Esophagus squamous epithelium (tissue), 5 donors: ENCODE results near the gene HBP1. TPM values are rescaled to one million over a fixed set of nuclear protein-coding genes. Genes with fewer than 3 reads are reported as not detected.

Experiments
- DNase-seq: peaks from one replicate; lab custom pipeline; 2025; lab: John Stamatoyannopoulos, UW
- H3K27ac ChIP-seq, 4 donors: fragments of 200-600 bp; sonication (generic); one replicate each; pipeline ENCODE4 v1.5.1; 2016 to 2019; ENCODE audit warnings: mild to moderate bottlenecking in 1 of 4
- H3K27me3 ChIP-seq, 4 donors: fragments of 200-600 bp; sonication (generic); 1 replicate in 3 of 4; 2 replicates in 1 of 4; pipeline versions ENCODE4 v1.5.1 to v1.6.0; 2017 to 2021; ENCODE audit warnings: antibody characterized with exemption in 1 of 4
- H3K36me3 ChIP-seq, 3 donors: fragments of 200-600 bp; sonication (generic); one replicate each; pipeline ENCODE4 v1.5.1; 2016 to 2019
- H3K4me1 ChIP-seq, 3 donors: fragments of 200-600 bp; sonication (generic); one replicate each; pipeline ENCODE4 v1.5.1; 2017 to 2019
- H3K4me3 ChIP-seq, 4 donors: fragments of 200-600 bp; sonication (generic); 1 replicate in 3 of 4; 2 replicates in 1 of 4; pipeline ENCODE4 v1.5.1; 2016 to 2019; ENCODE audit warnings: mild to moderate bottlenecking in 2 of 4, moderate library complexity in 1 of 4
- H3K9me3 ChIP-seq, 3 donors: fragments of 200-600 bp; sonication (generic); one replicate each; pipeline ENCODE4 v1.5.1; 2016 to 2019
- POLR2A ChIP-seq, 4 donors: fragments of 450-650 bp; IDR thresholded peaks; one replicate each; pipeline ENCODE4 v1.6.1; 2017; ENCODE audit warnings: antibody characterized with exemption in 4 of 4, mild to moderate bottlenecking in 4 of 4, moderate library complexity in 3 of 4
- WGBS, 2 donors: methylation state at CpG; one replicate each; pipeline ENCODE4 v1.1.5; 2018; 5-methylcytosine and 5-hydroxymethylcytosine counted together
- intact Hi-C: fragments of 100-400 bp; cut with DNase I; formaldehyde crosslinking; loops from one replicate; pipeline ENCODE4 v1.15.0; 2022
- total RNA-seq, 4 donors: library from RNA; depleted of rRNA; stranded (reverse); fragments of >200 nt; gene quantifications; one replicate each; pipeline ENCODE4 v1.1.0, GENCODE V29; 2016
- TF ChIP-seq, protein P1 (sequence below), 6 experiments: fragments of 450-650 bp in 4 of 6; fragments of 200-600 bp in 2 of 6; sonication (generic) in 2 of 6; IDR thresholded peaks; one replicate each; pipeline ENCODE4 v1.5.1; 2016 to 2019; ENCODE audit warnings: antibody characterized with exemption in 6 of 6, mild to moderate bottlenecking in 4 of 6, moderate library complexity in 4 of 6
- donor health status: DM: yes; HTN: yes; CAD: no.

HBP1 gene
- total RNA-seq, 4 donors from 2014 or later = 51.5 to 108 (median 69.7) TPM

DNA sequence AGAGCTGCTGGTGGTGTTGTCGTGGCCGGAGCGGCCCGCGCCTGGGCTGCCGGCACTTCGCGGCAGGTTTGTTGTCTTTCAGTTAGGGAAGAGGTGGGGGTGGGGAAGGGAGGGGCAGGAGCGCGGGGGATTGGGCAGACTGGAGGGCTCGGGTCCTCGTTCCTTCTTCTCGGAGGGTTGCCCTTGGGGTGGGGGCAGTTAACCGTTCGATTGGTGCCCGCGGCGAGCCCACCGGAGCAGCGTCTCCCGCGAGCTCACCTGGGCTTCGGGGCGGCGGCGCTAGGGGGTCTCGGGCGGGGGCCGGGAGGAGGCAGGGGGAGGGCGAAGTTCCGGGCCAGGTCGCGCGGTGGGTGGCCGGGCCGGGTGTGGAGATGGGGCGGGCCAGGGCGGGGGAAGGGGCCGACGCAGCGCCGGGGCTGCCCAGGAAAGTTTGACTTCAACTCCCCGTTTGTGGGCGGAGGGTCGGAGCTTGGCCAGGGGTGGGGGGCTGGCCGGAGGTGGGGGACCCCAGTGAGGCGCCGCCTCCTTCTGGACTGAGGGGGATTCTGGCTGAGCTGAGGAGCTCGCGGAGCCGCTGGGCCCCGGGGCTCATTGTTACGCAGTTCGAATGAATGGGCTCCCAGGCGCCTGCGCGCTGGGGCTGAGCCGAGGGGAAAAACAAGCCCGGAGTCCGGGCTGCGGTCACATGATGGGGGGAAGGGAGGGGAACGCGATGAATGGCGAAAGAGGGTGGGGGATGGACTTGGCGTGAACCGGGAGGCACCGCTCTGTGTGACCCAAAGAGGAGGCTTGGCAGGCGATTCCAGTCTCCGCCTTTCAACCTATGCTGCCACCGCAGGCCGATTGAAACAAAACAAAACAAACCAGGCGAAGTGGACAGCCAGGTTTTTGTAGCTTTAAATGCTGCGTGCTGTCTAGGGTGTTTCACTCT, 582 bp downstream of the HBP1 start:
- Histone ChIP-seq H3K27ac (peak overlapping the region; percentile 98 to 99 (median 98)), H3K27me3 (no peaks in the 10 kb centered on the region), H3K36me3 (peaks cover 0 to 6% (median 0%) of the 10 kb centered on the region in 3 donors), H3K4me1 (peaks cover 5 to 54% (median 27%) of the 10 kb centered on the region in 3 donors), H3K4me3 (peak overlapping the region; percentile 88 to 90 (median 88)), H3K9me3 (no peaks in the 10 kb centered on the region)
- DNase-seq = peak; percentile 59
- 0% methylated on average over 12 of the region's 73 CpGs for WGBS, 2 donors
- TF ChIP-seq, protein P1, sequence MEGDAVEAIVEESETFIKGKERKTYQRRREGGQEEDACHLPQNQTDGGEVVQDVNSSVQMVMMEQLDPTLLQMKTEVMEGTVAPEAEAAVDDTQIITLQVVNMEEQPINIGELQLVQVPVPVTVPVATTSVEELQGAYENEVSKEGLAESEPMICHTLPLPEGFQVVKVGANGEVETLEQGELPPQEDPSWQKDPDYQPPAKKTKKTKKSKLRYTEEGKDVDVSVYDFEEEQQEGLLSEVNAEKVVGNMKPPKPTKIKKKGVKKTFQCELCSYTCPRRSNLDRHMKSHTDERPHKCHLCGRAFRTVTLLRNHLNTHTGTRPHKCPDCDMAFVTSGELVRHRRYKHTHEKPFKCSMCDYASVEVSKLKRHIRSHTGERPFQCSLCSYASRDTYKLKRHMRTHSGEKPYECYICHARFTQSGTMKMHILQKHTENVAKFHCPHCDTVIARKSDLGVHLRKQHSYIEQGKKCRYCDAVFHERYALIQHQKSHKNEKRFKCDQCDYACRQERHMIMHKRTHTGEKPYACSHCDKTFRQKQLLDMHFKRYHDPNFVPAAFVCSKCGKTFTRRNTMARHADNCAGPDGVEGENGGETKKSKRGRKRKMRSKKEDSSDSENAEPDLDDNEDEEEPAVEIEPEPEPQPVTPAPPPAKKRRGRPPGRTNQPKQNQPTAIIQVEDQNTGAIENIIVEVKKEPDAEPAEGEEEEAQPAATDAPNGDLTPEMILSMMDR (IDR thresholded peaks at IDR 0.05) = peak in 1 of 6 experiments; percentile 19
- peak in 3 of 4 donors; percentile 44 to 78 (median 45) for TF ChIP-seq POLR2A (IDR thresholded peaks at IDR 0.05)
- intact Hi-C loops = no loop called here

DNA sequence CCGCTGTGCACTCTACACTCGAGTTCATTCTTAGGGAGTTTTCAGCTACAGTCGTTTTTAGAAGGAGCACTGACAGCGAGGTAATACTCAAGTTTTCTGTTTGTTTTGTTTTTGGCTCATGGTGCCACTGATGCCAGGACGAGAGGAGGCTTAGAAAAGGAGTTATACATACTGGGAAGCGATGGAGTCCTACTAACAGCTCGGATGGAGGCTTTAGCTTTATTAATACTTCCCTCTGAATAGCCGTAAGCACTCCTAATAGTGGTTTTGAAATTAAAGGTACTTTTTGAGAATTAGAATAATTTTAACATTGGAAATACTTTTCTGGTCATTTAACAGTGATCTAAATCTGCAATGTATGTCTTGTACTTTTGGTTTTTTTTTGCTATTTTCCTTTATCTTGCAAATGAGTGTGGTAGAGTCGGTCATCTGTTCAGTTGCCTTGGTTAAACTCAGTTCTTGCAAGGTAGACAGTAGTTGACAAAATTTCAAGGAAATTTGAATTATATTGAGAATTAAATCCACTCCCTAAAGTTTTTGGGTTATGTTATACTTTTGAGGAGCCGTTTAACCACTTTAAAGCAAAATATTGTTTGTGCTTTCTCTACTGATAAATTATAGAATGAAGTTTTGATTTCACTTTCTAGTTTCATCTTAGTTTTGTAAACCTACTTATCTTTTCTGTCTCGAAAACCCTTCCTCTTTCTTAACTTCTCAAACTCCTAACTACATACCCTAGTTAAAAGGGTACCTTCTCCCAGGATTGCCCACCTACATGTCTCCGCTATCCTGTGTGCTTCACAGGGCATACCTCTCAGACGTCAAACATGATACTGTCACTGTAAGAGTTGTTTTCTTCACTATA, 1.5 kb downstream of the HBP1 start:
- DNase-seq = no peak
- H3K4me1 ChIP-seq = peaks cover 5 to 63% (median 35%) of the 10 kb centered on the region in 3 donors
- peaks cover 0 to 6% (median 0%) of the 10 kb centered on the region in 3 donors for H3K36me3 ChIP-seq
- 8 to 9% methylated on average over 13 of the region's 13 CpGs for WGBS, 2 donors
- no peaks in the 10 kb centered on the region for H3K9me3 ChIP-seq
- TF ChIP-seq, protein P1 (IDR thresholded peaks at IDR 0.05) = no peak
- no peak for TF ChIP-seq POLR2A (IDR thresholded peaks at IDR 0.05)
- no peaks in the 10 kb centered on the region for H3K27me3 ChIP-seq
- intact Hi-C loops = no loop called here
- H3K4me3 ChIP-seq = peak overlapping the region; percentile 88 to 90 (median 88)
- H3K27ac ChIP-seq = peak overlapping the region; percentile 98 to 99 (median 98)

- 89 to 91% methylated on average over 12 of the region's 12 CpGs for WGBS, 2 donors
- Histone ChIP-seq H3K27me3 (no peaks in the 10 kb centered on the region), H3K27ac (no peak overlapping the region), H3K36me3 (peaks cover 0 to 6% (median 0%) of the 10 kb centered on the region in 3 donors), H3K9me3 (no peaks in the 10 kb centered on the region), H3K4me1 (peaks cover 5 to 71% (median 40%) of the 10 kb centered on the region in 3 donors), H3K4me3 (no peak overlapping the region)
- TF ChIP-seq, protein P1 (IDR thresholded peaks at IDR 0.05) = no peak
- no peak for TF ChIP-seq POLR2A (IDR thresholded peaks at IDR 0.05)
- no peak for DNase-seq
- intact Hi-C loops = no loop called here
These were observed 2.7 kb downstream of the HBP1 start for GRCh38 chr7:107171496-107171895.

DNA sequence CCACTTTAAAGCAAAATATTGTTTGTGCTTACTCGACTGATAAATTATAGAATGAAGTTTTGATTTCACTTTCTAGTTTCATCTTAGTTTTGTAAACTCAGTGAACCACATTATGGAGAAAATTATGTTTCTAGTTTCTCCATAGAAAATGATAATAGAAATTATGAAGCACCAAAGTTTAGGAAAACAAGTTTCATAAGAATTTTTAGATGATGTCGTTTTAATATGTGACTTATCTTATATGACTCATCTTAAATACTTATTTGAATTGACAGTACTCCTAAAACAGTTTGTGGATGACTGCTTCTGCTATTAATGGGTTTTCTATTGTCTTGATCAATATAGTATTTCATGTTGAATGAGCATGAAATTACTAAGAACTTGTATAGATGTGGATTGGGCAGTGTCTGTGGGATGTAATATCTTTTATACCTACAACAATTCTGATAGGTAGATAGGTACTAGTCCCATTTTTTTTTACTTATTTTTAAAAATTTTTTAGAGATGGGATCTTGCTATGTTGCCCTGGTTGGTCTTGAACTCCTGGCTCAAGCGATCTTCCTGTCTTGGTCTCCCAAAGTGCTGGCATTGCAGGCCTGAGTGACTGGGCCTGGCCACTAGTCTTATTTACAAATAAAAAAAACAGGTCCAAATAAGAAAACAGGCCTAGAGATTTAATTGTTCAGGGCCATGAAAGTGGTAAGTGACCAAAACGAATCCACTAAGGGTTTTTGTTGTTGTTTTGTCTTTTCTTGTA, 3.7 kb downstream of the HBP1 start:
- WGBS, 2 donors = 59 to 67% methylated on average over 4 of the region's 4 CpGs
- H3K36me3 ChIP-seq = peaks cover 0 to 6% (median 0%) of the 10 kb centered on the region in 3 donors
- DNase-seq = no peak
- TF ChIP-seq, protein P1 (IDR thresholded peaks at IDR 0.05) = no peak
- no peaks in the 10 kb centered on the region for H3K9me3 ChIP-seq
- intact Hi-C loops = no loop called here
- H3K4me3 ChIP-seq = no peak overlapping the region
- H3K27ac ChIP-seq = no peak overlapping the region
- no peaks in the 10 kb centered on the region for H3K27me3 ChIP-seq
- H3K4me1 ChIP-seq = peaks cover 5 to 69% (median 43%) of the 10 kb centered on the region in 3 donors
